HepG2 (cell line): ENCODE results near the gene ALPL. TPM values are rescaled to one million over a fixed set of nuclear protein-coding genes. Genes with fewer than 3 reads are reported as not detected.

Experiments used
- ATAC-seq: fragments of 200-7000 bp; cut with Tn5 transposase; 3 replicates; pipeline ENCODE4 v1.9.1; 2020; ENCODE audit warnings: mild to moderate bottlenecking, moderate library complexity
- BruUV-seq: library from RNA; stranded (reverse); fragments of 400-500 nt; replicated peaks from 2 replicates; lab custom pipeline; 2021; lab: Mats Ljungman, UMichigan
- CTCF ChIA-PET: fragments of 300-600 bp; formaldehyde crosslinking; extraction: SDS; loops from one replicate; lab custom pipeline; 2021; ENCODE audit warnings: low total read pairs, inconsistent platforms, low intra/inter-chr PET ratio; lab: Yijun Ruan, JAX
- POLR2A ChIA-PET: fragments of 350-600 bp; sonication (Branson Sonifier 250); formaldehyde crosslinking; loops from one replicate; lab custom pipeline; 2020; ENCODE audit warnings: antibody characterized with exemption, inconsistent platforms; lab: Yijun Ruan, JAX
- DNase-seq: peaks from one replicate; pipeline ENCODE4 v3.0.0-alpha.2; 2015; ENCODE audit warnings: low spot score
- FAIRE-seq: peaks from 3 replicates; lab custom pipeline; 2011; peaks lifted over from hg19 to GRCh38; lab: Jason Lieb, UNC
- H2AFZ ChIP-seq: one replicate; pipeline ENCODE4 v1.6.1; 2011; ENCODE audit warnings: low read length, inconsistent platforms
- H3K27ac ChIP-seq: fragments of 300-600 bp; 3 replicates; pipeline ENCODE4 v1.8.0; 2011; ENCODE audit warnings: mixed run types, mild to moderate bottlenecking, mixed read lengths, low read length, inconsistent platforms; ENCODE audit not compliant: insufficient read depth; ENCODE audit errors: extremely low read length
- H3K27me3 ChIP-seq, 2 experiments: fragments of 200-600 bp in 1 of 2; 2 replicates in 1 of 2; 3 replicates in 1 of 2; pipeline versions ENCODE4 v1.6.0 to v1.8.0; 2011; ENCODE audit warnings: low read length in 2 of 2, mild to moderate bottlenecking in 2 of 2, moderate library complexity in 2 of 2, inconsistent platforms in 1 of 2; ENCODE audit not compliant: insufficient read depth in 2 of 2, control insufficient read depth in 1 of 2
- H3K36me3 ChIP-seq, 2 experiments: fragments of 200-600 bp in 1 of 2; replicated peaks in 1 of 2; 2 replicates in 1 of 2; 3 replicates in 1 of 2; pipeline versions ENCODE4 v1.5.1 to v1.8.0; 2011; ENCODE audit warnings: low read length in 2 of 2, inconsistent platforms in 1 of 2; ENCODE audit not compliant: insufficient read depth in 2 of 2, control insufficient read depth in 1 of 2
- H3K4me1 ChIP-seq: 2 replicates; pipeline ENCODE4 v1.5.1; 2012; ENCODE audit warnings: low read length, inconsistent platforms; ENCODE audit not compliant: insufficient read depth
- H3K4me2 ChIP-seq: 2 replicates; pipeline ENCODE4 v1.6.0; 2011; ENCODE audit warnings: low read depth, low read length, inconsistent platforms
- H3K4me3 ChIP-seq, 3 experiments: fragments of 200-600 bp in 1 of 3; sonication (generic), shearing (Covaris generic) in 1 of 3; replicated peaks in 1 of 3; 2 replicates each; pipeline ENCODE4 v1.5.1; 2011 to 2016; ENCODE audit warnings: low read length in 3 of 3, inconsistent platforms in 2 of 3, low read depth in 2 of 3, mild to moderate bottlenecking in 2 of 3, control low read depth in 1 of 3, mixed read lengths in 1 of 3; ENCODE audit not compliant: insufficient read depth in 1 of 3
- H3K79me2 ChIP-seq: one replicate; pipeline ENCODE4 v1.6.1; 2011; ENCODE audit warnings: low read length, inconsistent platforms; ENCODE audit not compliant: insufficient read depth
- H3K9ac ChIP-seq: 2 replicates; pipeline ENCODE4 v1.6.0; 2011; ENCODE audit warnings: mild to moderate bottlenecking, low read depth, low read length, inconsistent platforms; ENCODE audit not compliant: insufficient read depth
- H3K9me3 ChIP-seq: 2 replicates; pipeline ENCODE4 v1.5.1; 2012; ENCODE audit warnings: mild to moderate bottlenecking, low read length
- H4K20me1 ChIP-seq: 2 replicates; pipeline ENCODE4 v1.6.0; 2011; ENCODE audit warnings: inconsistent platforms, mild to moderate bottlenecking, low read length, moderate library complexity; ENCODE audit not compliant: insufficient read depth
- ARNT2 ChIP-seq: sonication (generic); formaldehyde crosslinking; IDR thresholded peaks from 2 replicates; pipeline ENCODE4 v1.8.0; 2022; ENCODE audit warnings: mild to moderate bottlenecking, low read depth, missing genetic modification reagents, moderate library complexity
- CC2D1A ChIP-seq: sonication (generic); formaldehyde crosslinking; IDR thresholded peaks from 2 replicates; pipeline ENCODE4 v1.8.1; 2023; ENCODE audit warnings: mild to moderate bottlenecking, missing genetic modification reagents
- GPN1 ChIP-seq: sonication (generic); formaldehyde crosslinking; IDR thresholded peaks from 2 replicates; pipeline ENCODE4 v1.5.1; 2020; ENCODE audit warnings: missing genetic modification reagents, borderline replicate concordance
- HNRNPLL ChIP-seq: fragments of 200-400 bp; formaldehyde crosslinking; IDR thresholded peaks from 2 replicates; pipeline ENCODE4 v1.6.1; 2017; ENCODE audit warnings: mild to moderate bottlenecking, low read depth, low read length; ENCODE audit not compliant: poor library complexity, severe bottlenecking
- MED13 ChIP-seq: sonication (generic); formaldehyde crosslinking; IDR thresholded peaks from 2 replicates; pipeline ENCODE4 v1.5.0; 2020; ENCODE audit warnings: missing genetic modification reagents
- PLRG1 ChIP-seq: fragments of 450-650 bp; conservative IDR thresholded peaks from 2 replicates; pipeline ENCODE4 v1.6.1; 2016
- RBM22 ChIP-seq: fragments of 200-400 bp; formaldehyde crosslinking; optimal IDR thresholded peaks from 2 replicates; pipeline ENCODE3; 2017; ENCODE audit warnings: mild to moderate bottlenecking, low read length, moderate library complexity
- REL ChIP-seq: sonication (generic); formaldehyde crosslinking; conservative IDR thresholded peaks from 2 replicates; pipeline ENCODE4 v1.8.0; 2022; ENCODE audit warnings: mild to moderate bottlenecking, missing genetic modification reagents, moderate library complexity
- RORA ChIP-seq: sonication (generic); formaldehyde crosslinking; IDR thresholded peaks from 2 replicates; pipeline ENCODE4 v1.5.0; 2020; ENCODE audit warnings: mild to moderate bottlenecking, missing genetic modification reagents, moderate library complexity
- SYNCRIP ChIP-seq: fragments of 200-400 bp; formaldehyde crosslinking; IDR thresholded peaks from 2 replicates; pipeline ENCODE4 v1.6.1; 2018; ENCODE audit warnings: mild to moderate bottlenecking, low read depth, low read length; ENCODE audit not compliant: insufficient read depth
- U2AF2 ChIP-seq: fragments of 200-400 bp; formaldehyde crosslinking; IDR thresholded peaks from 2 replicates; pipeline ENCODE4 v1.6.1; 2017; ENCODE audit warnings: low read depth, mild to moderate bottlenecking, low read length
- ZFP36 ChIP-seq: fragments of 150-350 bp; IDR thresholded peaks from 2 replicates; pipeline ENCODE4 v1.6.1; 2018; ENCODE audit warnings: borderline replicate concordance, low read length, low read depth; ENCODE audit not compliant: partially characterized antibody
- ZNF121 ChIP-seq: sonication (generic); formaldehyde crosslinking; IDR thresholded peaks from 2 replicates; pipeline ENCODE4 v1.5.0; 2020; ENCODE audit warnings: mild to moderate bottlenecking, missing genetic modification reagents
- ZNF432 ChIP-seq: sonication (generic); formaldehyde crosslinking; IDR thresholded peaks from 2 replicates; pipeline ENCODE4 v1.5.0; 2020; ENCODE audit warnings: missing genetic modification reagents, mild to moderate bottlenecking, borderline replicate concordance
- ZNF564 ChIP-seq: sonication (generic); formaldehyde crosslinking; IDR thresholded peaks from 2 replicates; pipeline ENCODE4 v1.8.1; 2023; ENCODE audit warnings: mild to moderate bottlenecking, missing genetic modification reagents
- ZNF569 ChIP-seq: sonication (generic); formaldehyde crosslinking; IDR thresholded peaks from 2 replicates; pipeline ENCODE4 v1.5.0; 2020; ENCODE audit warnings: mild to moderate bottlenecking, missing genetic modification reagents, moderate library complexity, borderline replicate concordance
- ZZZ3 ChIP-seq: sonication (generic); formaldehyde crosslinking; IDR thresholded peaks from 2 replicates; pipeline ENCODE4 v1.4.0; 2020; ENCODE audit warnings: missing genetic modification reagents, mild to moderate bottlenecking, borderline replicate concordance
- WGBS: methylation state at CpG from one replicate; pipeline ENCODE4 v1.1.6; 2017; ENCODE audit warnings: low lambda C conversion rate; 5-methylcytosine and 5-hydroxymethylcytosine counted together
- in situ Hi-C: cut with HindIII; loops from 2 replicates; pipeline ENCODE4 v1.10.0; 2017; ENCODE audit warnings: low pct_unique_long_range_greater_than_20kb; ENCODE audit not compliant: extremely low pct_ligation_motif_present
- intact Hi-C: fragments of 100-400 bp; cut with micrococcal nuclease; formaldehyde crosslinking; loops from one replicate; pipeline ENCODE4 v1.10.0; 2022; ENCODE audit not compliant: unreplicated experiment
- polyA plus RNA-seq, 8 experiments: library from polyadenylated mRNA; depleted of rRNA in 3 of 8; stranded (reverse) in 7 of 8; unstranded in 1 of 8; fragments of >200 nt; fragmentation: Illumina TruSeq in 4 of 8; extraction: Trizol in 4 of 8; gene quantifications; 2 replicates each; pipeline versions ENCODE4 v1.2.1 to v1.2.3, GENCODE V29; 2011 to 2016; ENCODE audit warnings: low read depth in 4 of 8, missing spikeins in 1 of 8, mixed read lengths in 1 of 8; ENCODE audit not compliant: insufficient read depth in 1 of 8
- total RNA-seq, 5 experiments: library from RNA; depleted of rRNA; stranded (reverse); fragments of >200 nt; fragmentation: Illumina TruSeq; extraction: Trizol; gene quantifications; 2 replicates each; pipeline ENCODE4 v1.2.3, GENCODE V29; 2016; ENCODE audit warnings: low read depth in 1 of 5
- TF ChIP-seq, protein P1 (sequence below): sonication (generic); formaldehyde crosslinking; IDR thresholded peaks from 2 replicates; pipeline ENCODE4 v1.5.0; 2020; ENCODE audit warnings: missing genetic modification reagents, mild to moderate bottlenecking, borderline replicate concordance
- TF ChIP-seq, protein P2 (sequence below): IDR thresholded peaks from 2 replicates; pipeline ENCODE4 v1.6.1; 2016; ENCODE audit warnings: missing compliant biosample characterization, missing genetic modification reagents, borderline replicate concordance
- TF ChIP-seq, protein P3 (sequence below): sonication (generic); formaldehyde crosslinking; IDR thresholded peaks from 2 replicates; pipeline ENCODE4 v1.4.0; 2020; ENCODE audit warnings: missing genetic modification reagents

ALPL gene
- total and polyA plus RNA-seq, 2 of the 13 experiments (the other 11 are each of a cell fraction or from before 2014, with no cell fraction given): 0.12 TPM; not detected in 1

DNA sequence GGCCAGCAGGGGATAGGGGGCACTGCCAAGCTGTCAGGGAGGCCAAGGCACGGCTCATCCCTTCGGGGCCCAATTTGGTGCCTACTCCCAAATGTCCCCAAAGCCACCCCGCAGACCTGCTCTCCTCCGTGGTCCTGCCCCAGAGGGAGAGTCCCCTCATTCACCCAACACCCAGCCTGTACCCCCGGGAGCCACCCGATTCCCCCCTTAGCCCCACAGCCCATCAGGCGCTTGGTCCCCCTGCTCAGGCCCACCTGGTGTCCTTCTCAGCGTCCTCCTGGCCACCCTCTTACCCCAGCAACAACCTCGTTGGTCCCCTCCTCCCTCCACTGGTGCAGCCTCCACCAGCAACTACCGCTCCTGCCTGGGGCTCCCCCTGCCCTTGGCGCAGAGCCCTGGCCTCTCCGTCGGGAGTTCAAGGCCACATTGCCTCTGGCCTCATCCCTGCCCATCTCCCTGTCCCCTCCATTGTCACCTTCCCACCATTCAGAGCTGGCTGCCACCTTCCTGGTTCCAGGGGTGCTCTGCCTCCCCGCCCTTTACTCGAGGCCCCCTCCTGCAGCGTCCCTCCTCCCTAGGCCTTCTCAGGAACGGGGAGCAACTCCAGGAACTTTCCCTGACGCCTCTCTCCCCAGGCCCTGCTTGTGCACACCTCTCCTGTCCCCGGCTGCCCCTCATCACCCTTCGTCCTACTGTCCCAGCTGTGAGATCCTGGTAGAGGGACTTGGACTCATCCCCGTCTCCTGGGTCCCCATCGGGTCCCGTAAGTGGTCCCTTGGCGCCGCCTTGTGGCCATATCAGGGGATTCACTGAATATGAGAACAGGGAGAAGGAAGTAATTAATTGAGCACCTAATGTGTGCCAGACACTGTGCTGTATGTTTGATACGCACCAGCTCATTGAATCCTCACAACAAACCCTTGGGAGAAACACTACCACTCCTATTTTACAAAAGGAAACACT, 86.0 kb downstream of the ALPL start:
- H3K9me3 ChIP-seq: no peaks in the 10 kb centered on the region
- H3K9ac ChIP-seq: no peak overlapping the region
- in situ Hi-C loops (no loop called here), intact Hi-C loops (loop anchor here (2.0 kb wide), 1 partner anchor 64 kb away; no protein-coding TSS in a partner anchor)
- ChIA-PET POLR2A (no interaction called here), CTCF (interaction anchor here (1.1 to 1.4 kb wide), 2 partner anchors 87 to 225 kb away, joined by 4 read pairs; no protein-coding TSS in a partner anchor)
- peaks cover 25% of the 10 kb centered on the region for H3K4me1 ChIP-seq
- no TSS peak for BruUV-seq
- 48% methylated on average over 24 of the region's 26 CpGs for WGBS
- H3K36me3 ChIP-seq: peaks cover 4 to 7% of the 10 kb centered on the region in 2 experiments; a peak in 3 of 5 replicates
- no peaks in the 10 kb centered on the region; the same call in 1 of the 2 replicates for H4K20me1 ChIP-seq
- FAIRE-seq: no peak
- H3K4me3 ChIP-seq: no peak overlapping the region
- H3K27ac ChIP-seq: no peak overlapping the region
- no peak overlapping the region for H3K4me2 ChIP-seq
- no peak overlapping the region for H2AFZ ChIP-seq
- peaks cover 0 to 12% of the 10 kb centered on the region in 2 experiments; a peak in 3 of 5 replicates for H3K27me3 ChIP-seq
- no peaks in the 10 kb centered on the region for H3K79me2 ChIP-seq
- DNase-seq: peak; percentile 49
- ATAC-seq: peak; percentile 21
- TF ChIP-seq, protein P1, sequence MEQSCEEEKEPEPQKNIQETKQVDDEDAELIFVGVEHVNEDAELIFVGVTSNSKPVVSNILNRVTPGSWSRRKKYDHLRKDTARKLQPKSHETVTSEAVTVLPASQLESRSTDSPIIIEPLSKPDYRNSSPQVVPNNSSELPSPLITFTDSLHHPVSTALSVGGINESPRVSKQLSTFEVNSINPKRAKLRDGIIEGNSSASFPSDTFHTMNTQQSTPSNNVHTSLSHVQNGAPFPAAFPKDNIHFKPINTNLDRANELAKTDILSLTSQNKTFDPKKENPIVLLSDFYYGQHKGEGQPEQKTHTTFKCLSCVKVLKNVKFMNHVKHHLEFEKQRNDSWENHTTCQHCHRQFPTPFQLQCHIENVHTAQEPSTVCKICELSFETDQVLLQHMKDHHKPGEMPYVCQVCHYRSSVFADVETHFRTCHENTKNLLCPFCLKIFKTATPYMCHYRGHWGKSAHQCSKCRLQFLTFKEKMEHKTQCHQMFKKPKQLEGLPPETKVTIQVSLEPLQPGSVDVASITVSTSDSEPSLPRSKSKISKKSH: 0 out of 2 replicates have a peak, but pooled peaks have one; percentile 14
- TF ChIP-seq, protein P2, sequence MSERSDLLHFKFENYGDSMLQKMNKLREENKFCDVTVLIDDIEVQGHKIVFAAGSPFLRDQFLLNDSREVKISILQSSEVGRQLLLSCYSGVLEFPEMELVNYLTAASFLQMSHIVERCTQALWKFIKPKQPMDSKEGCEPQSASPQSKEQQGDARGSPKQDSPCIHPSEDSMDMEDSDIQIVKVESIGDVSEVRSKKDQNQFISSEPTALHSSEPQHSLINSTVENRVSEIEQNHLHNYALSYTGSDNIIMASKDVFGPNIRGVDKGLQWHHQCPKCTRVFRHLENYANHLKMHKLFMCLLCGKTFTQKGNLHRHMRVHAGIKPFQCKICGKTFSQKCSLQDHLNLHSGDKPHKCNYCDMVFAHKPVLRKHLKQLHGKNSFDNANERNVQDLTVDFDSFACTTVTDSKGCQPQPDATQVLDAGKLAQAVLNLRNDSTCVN (CRISPR knock-in tag): no peak
- no peak for TF ChIP-seq RORA
- TF ChIP-seq CC2D1A (CRISPR knock-in tag): no peak
- TF ChIP-seq U2AF2: no peak
- no peak for TF ChIP-seq ZZZ3 (CRISPR knock-in tag)
- no peak for TF ChIP-seq GPN1 (CRISPR knock-in tag)
- TF ChIP-seq SYNCRIP: no peak
- no peak for TF ChIP-seq PLRG1
- TF ChIP-seq ZNF564 (CRISPR knock-in tag): no peak
- TF ChIP-seq, protein P3, sequence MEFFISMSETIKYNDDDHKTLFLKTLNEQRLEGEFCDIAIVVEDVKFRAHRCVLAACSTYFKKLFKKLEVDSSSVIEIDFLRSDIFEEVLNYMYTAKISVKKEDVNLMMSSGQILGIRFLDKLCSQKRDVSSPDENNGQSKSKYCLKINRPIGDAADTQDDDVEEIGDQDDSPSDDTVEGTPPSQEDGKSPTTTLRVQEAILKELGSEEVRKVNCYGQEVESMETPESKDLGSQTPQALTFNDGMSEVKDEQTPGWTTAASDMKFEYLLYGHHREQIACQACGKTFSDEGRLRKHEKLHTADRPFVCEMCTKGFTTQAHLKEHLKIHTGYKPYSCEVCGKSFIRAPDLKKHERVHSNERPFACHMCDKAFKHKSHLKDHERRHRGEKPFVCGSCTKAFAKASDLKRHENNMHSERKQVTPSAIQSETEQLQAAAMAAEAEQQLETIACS (CRISPR knock-in tag): no peak
- TF ChIP-seq ZFP36: no peak
- TF ChIP-seq MED13: no peak
- TF ChIP-seq ZNF432 (CRISPR knock-in tag): no peak
- TF ChIP-seq ZNF121 (CRISPR knock-in tag): peak; percentile 75; the same call in 1 of the 2 replicates
- no peak for TF ChIP-seq RBM22
- TF ChIP-seq HNRNPLL: peak; percentile 14
- TF ChIP-seq ARNT2 (CRISPR knock-in tag): no peak
- no peak for TF ChIP-seq ZNF569 (CRISPR knock-in tag)
- TF ChIP-seq REL (CRISPR knock-in tag): no peak
